Measurements from ENCODE around the gene TMEM164. TPM values are rescaled to one million over a fixed set of nuclear protein-coding genes. Genes with fewer than 3 reads are reported as not detected.

TMEM164 gene
- total RNA-seq, 1 experiment from 2014 or later, result 32.6 TPM

DNA sequence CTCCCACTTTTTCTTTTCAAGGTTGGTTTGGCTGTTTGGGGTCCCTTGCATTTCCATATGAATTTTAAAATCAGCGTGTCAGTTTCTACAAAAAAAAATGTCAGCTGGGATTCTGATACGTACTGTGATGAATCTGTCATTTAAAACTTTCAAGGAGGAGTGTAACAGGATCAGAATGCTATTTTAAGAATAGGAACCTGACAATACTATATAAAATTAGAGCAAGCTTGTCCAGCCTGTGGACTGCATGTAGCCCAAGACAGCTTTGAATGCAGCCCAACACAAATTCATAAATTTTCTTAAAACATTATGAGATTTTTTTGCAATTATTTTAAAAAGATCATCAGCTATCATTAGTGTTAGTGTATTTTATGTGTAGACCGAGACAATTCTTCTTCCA lies 56.5 kb downstream of the TMEM164 start:
- Mint-ChIP-seq H3K9me3 (ENCODE audit: low read depth, unreplicated experiment) (no peaks in the 10 kb centered on the region), H3K27ac (ENCODE audit: unreplicated experiment) (no peak overlapping the region), H3K4me1 (ENCODE audit: low read depth, unreplicated experiment) (peaks cover 9% of the 10 kb centered on the region), H3K27me3 (ENCODE audit: unreplicated experiment) (no peaks in the 10 kb centered on the region), H3K36me3 (ENCODE audit: insufficient read depth, unreplicated experiment) (no peaks in the 10 kb centered on the region), H3K4me3 (ENCODE audit: low read depth, unreplicated experiment) (no peak overlapping the region)
- intact Hi-C loops (cut with micrococcal nuclease; ENCODE audit: unreplicated experiment), result no loop called here
- TF ChIP-seq, protein P1, sequence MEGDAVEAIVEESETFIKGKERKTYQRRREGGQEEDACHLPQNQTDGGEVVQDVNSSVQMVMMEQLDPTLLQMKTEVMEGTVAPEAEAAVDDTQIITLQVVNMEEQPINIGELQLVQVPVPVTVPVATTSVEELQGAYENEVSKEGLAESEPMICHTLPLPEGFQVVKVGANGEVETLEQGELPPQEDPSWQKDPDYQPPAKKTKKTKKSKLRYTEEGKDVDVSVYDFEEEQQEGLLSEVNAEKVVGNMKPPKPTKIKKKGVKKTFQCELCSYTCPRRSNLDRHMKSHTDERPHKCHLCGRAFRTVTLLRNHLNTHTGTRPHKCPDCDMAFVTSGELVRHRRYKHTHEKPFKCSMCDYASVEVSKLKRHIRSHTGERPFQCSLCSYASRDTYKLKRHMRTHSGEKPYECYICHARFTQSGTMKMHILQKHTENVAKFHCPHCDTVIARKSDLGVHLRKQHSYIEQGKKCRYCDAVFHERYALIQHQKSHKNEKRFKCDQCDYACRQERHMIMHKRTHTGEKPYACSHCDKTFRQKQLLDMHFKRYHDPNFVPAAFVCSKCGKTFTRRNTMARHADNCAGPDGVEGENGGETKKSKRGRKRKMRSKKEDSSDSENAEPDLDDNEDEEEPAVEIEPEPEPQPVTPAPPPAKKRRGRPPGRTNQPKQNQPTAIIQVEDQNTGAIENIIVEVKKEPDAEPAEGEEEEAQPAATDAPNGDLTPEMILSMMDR (IDR thresholded peaks at IDR 0.05; ENCODE audit: unreplicated experiment), result no peak
- CTCF ChIA-PET, result no interaction called here
- no TSS peak for BruUV-seq (replicated peaks)
- no peak for DNase-seq

DNA sequence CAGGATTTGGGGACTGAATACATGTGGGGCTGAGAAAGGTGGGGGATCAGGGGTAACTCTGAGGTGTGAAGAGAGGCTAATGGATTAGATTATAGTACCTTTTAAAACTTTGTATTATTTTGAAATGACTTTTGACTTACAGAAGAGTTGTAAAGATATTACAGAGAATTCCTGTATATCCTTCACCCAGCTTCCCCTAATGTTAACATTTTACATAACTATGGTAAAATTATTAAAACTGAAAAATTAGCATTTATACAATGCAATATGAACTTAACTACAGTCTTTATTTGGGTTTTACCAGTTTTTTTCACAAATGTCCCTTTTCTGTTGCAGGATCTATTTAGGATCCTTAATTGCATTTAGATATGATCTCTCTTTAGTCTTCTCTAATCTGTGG lies 57.4 kb downstream of the TMEM164 start:
- BruUV-seq (replicated peaks), result no TSS peak
- Mint-ChIP-seq H3K4me3 (ENCODE audit: low read depth, unreplicated experiment) (no peak overlapping the region), H3K9me3 (ENCODE audit: low read depth, unreplicated experiment) (no peaks in the 10 kb centered on the region), H3K27me3 (ENCODE audit: unreplicated experiment) (no peaks in the 10 kb centered on the region), H3K4me1 (ENCODE audit: low read depth, unreplicated experiment) (peaks cover 6% of the 10 kb centered on the region), H3K27ac (ENCODE audit: unreplicated experiment) (no peak overlapping the region), H3K36me3 (ENCODE audit: insufficient read depth, unreplicated experiment) (no peaks in the 10 kb centered on the region)
- CTCF ChIA-PET, result interaction anchor here (0.7 kb wide), 1 partner anchor 15 kb away, joined by 7 read pairs; no protein-coding TSS in a partner anchor
- TF ChIP-seq, protein P1 (IDR thresholded peaks at IDR 0.05; ENCODE audit: unreplicated experiment), result no peak
- intact Hi-C loops (cut with micrococcal nuclease; ENCODE audit: unreplicated experiment), result no loop called here
- no peak for DNase-seq

DNA sequence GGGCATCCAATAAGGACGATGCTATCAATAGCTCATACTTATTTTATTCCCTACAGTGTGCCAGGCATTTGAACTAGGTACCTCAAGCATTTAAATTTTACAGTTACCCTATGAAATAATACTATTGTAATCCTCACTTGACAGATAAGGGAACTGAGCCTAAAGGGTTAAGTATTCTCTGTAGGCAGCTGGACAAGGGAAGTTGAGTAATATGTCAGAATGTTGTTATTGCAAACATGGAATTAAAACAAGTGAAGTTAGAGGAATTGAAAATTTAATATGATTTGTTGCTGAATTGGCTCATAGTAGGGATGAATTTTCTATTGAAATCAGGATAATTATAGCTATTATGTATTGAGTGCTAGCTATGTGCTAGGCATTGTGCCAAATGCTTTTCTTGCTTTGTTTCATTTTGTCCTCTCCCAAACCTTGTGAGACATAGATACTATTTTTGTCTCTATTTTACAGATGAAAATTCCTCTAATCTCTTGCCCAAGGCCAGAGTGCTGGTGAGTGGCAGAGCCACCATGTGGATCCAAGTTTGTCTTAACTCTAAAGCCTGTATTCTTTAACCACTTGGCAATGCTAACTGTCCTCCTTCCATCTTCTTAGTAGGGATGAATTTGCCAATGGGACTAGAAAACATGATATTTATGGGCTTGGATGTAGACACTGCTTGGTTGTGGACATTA lies 58.1 kb downstream of the TMEM164 start:
- Mint-ChIP-seq H3K4me1 (ENCODE audit: low read depth, unreplicated experiment) (no peaks in the 10 kb centered on the region), H3K4me3 (ENCODE audit: low read depth, unreplicated experiment) (no peak overlapping the region), H3K27ac (ENCODE audit: unreplicated experiment) (no peak overlapping the region), H3K36me3 (ENCODE audit: insufficient read depth, unreplicated experiment) (no peaks in the 10 kb centered on the region), H3K9me3 (ENCODE audit: low read depth, unreplicated experiment) (no peaks in the 10 kb centered on the region), H3K27me3 (ENCODE audit: unreplicated experiment) (no peaks in the 10 kb centered on the region)
- intact Hi-C loops (cut with micrococcal nuclease; ENCODE audit: unreplicated experiment), result no loop called here
- no peak for DNase-seq
- TF ChIP-seq, protein P1 (IDR thresholded peaks at IDR 0.05; ENCODE audit: unreplicated experiment), result no peak
- no TSS peak for BruUV-seq (replicated peaks)
- CTCF ChIA-PET, result no interaction called here

DNA sequence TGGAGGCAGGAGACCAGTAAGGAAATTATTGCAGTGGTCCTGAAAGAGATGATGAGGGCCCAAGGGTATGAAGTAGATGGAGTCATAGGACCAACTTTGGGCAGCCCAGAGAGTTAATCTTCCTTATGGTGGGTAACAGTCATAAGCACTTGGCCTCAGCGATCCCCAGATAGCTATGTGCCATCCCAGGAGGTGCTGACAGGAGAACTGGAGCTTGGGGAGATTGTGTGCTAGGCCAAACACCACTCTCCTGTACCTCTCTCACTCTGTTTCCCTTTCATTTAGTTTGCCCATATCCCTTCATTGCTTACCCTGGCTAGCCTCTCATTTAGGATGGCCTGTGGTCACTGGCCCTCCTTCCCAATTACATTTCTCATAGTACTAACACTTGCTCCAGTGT lies 60.0 kb downstream of the TMEM164 start:
- H3K27me3 Mint-ChIP-seq (ENCODE audit: unreplicated experiment), result no peaks in the 10 kb centered on the region
- CTCF ChIA-PET, result interaction anchor here (1.2 kb wide), 1 partner anchor 10 kb away, joined by 3 read pairs; no protein-coding TSS in a partner anchor
- no peak overlapping the region for H3K27ac Mint-ChIP-seq (ENCODE audit: unreplicated experiment)
- no peak overlapping the region for H3K4me3 Mint-ChIP-seq (ENCODE audit: low read depth, unreplicated experiment)
- TF ChIP-seq, protein P1 (IDR thresholded peaks at IDR 0.05; ENCODE audit: unreplicated experiment), result no peak
- no TSS peak for BruUV-seq (replicated peaks)
- no peaks in the 10 kb centered on the region for H3K9me3 Mint-ChIP-seq (ENCODE audit: low read depth, unreplicated experiment)
- no peaks in the 10 kb centered on the region for H3K36me3 Mint-ChIP-seq (ENCODE audit: insufficient read depth, unreplicated experiment)
- no peak for DNase-seq
- H3K4me1 Mint-ChIP-seq (ENCODE audit: low read depth, unreplicated experiment), result no peaks in the 10 kb centered on the region
- intact Hi-C loops (cut with micrococcal nuclease; ENCODE audit: unreplicated experiment), result no loop called here
